Measurements from ENCODE around the gene LRP6. TPM values are rescaled to one million over a fixed set of nuclear protein-coding genes. Genes with fewer than 3 reads are reported as not detected.

Gene LRP6
- total and polyA plus RNA-seq, 2 of the 13 experiments (the other 11 are each of a cell fraction or from before 2014, with no cell fraction given): 33.8 to 42.0 TPM

DNA sequence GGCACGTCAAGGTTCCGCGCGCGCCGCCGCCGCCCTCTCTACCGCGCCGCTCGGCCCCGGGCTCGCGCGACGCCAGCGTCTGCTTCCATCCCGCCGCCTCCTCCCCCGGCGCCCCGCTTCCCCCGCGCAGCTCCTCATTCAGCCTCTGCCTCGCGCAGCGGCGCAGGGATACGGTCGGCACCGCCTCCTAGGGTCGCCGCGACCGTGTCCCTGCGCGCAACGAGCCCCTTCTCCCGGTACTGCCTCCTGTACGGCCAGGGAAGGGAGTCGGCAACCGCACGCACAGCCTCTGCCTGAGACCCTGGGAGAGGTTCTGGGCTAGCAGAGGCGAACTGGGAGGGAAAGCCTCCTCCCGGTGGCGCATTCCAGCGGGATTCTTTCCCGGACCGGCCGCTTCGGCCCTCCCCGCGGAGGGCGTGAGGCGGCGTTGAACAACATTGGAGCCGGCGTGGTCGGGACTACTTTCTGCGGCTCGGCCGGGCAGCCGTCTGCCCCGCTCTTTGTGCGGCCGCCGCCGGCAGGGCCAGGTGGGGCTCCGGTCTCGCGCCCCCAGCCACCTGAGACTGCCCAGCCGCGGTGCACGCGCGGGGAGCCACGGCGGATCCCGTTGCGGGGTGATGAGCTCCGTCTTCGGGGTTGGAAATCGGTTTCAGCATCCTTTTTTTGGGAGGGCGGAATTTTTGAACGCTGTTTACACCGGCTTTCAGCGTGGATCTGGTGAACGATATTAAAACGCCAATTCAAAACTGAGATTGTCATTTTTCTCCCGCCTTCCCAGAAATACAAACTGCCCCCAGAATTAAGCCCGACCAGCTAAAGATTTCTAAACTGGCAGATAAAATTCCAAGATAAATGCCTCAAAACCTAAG lies at the start of gene LRP6 (continued):
- TF ChIP-seq ZNF142 (CRISPR knock-in tag; IDR thresholded peaks at IDR 0.05) (peak; percentile 93), HOXA5 (CRISPR knock-in tag; IDR thresholded peaks at IDR 0.05) (peak; percentile 81; the same call in 1 of the 2 replicates), ZNF446 (CRISPR knock-in tag; IDR thresholded peaks at IDR 0.05) (peak; percentile 74; the same call in 1 of the 2 replicates), ZNF547 (CRISPR knock-in tag; IDR thresholded peaks at IDR 0.05) (peak; percentile 99), ZNF441 (CRISPR knock-in tag; IDR thresholded peaks at IDR 0.05; ENCODE audit: borderline replicate concordance) (peak; percentile 93), ZNF234 (CRISPR knock-in tag; conservative IDR thresholded peaks at IDR 0.05) (peak; percentile 89; the same call in 1 of the 2 replicates), XBP1 (CRISPR knock-in tag; IDR thresholded peaks at IDR 0.05) (no peak), ZNF335 (CRISPR knock-in tag; IDR thresholded peaks at IDR 0.05) (peak; percentile 61; the same call in 1 of the 2 replicates), BORCS8-MEF2B (CRISPR knock-in tag; IDR thresholded peaks at IDR 0.05) (peak; percentile 96), ZNF432 (CRISPR knock-in tag; IDR thresholded peaks at IDR 0.05; ENCODE audit: borderline replicate concordance) (no peak), ZNF414 (CRISPR knock-in tag; IDR thresholded peaks at IDR 0.05) (peak; percentile 97), NR0B2 (CRISPR knock-in tag; IDR thresholded peaks at IDR 0.05) (peak; percentile 96), ZNF567 (CRISPR knock-in tag; IDR thresholded peaks at IDR 0.05; ENCODE audit: borderline replicate concordance) (peak; percentile 99), ZFP36 (IDR thresholded peaks at IDR 0.05; ENCODE audit: borderline replicate concordance, low read depth, low read length, partially characterized antibody) (no peak), JDP2 (CRISPR knock-in tag; IDR thresholded peaks at IDR 0.05; ENCODE audit: borderline replicate concordance) (peak; percentile 78), TAF15 (IDR thresholded peaks at IDR 0.05; ENCODE audit: low read depth, low read length, poor library complexity, severe bottlenecking) (peak; percentile 63), JUN (CRISPR knock-in tag; IDR thresholded peaks at IDR 0.05) (peak; percentile 74; the same call in 1 of the 2 replicates), TCF7 (IDR thresholded peaks at IDR 0.05; ENCODE audit: low read depth) (no peak; the same call in 1 of the 2 replicates), ZNF879 (CRISPR knock-in tag; IDR thresholded peaks at IDR 0.05) (peak; percentile 95; the same call in 1 of the 2 replicates), MAFG (CRISPR knock-in tag; IDR thresholded peaks at IDR 0.05) (no peak), MTERF4 (CRISPR knock-in tag; IDR thresholded peaks at IDR 0.05) (peak; percentile 99)

Data from HepG2 (cell line).